ENCODE data around the gene GPI.

Gene GPI

DNA sequence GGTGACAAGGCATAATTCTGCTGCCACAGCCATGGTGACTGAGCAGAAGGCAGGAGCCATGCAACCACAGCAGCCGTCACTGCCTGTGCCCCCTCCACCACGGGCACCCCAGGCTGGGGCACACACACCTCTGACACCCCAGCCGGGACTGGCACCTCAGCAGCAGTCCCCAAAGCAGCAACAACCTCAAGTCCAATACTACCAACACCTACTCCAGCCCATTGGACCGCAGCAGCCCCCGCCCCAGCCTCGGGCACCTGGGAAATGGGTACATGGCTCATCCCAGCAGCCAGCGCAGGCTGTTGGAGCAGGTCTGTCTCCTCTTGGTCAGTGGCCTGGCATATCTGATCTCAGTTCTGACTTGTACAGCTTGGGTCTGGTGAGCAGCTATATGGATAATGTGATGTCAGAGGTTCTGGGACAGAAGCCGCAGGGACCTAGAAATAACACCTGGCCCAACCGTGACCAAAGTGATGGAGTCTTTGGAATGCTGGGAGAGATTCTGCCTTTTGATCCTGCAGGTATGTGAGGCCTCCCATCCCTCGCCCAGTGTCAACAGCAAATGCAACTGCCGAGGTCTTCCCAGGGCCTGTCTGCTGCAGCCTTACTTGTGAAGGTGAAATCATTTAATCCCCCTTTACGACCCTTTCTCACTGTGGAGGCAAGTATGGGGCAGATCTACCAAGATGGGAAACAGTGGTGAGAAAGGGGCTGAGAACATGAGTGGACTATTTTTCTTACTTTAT, 22.9 kb upstream of the GPI start:
- no peak for DNase-seq (ENCODE audit: low read depth)

DNA sequence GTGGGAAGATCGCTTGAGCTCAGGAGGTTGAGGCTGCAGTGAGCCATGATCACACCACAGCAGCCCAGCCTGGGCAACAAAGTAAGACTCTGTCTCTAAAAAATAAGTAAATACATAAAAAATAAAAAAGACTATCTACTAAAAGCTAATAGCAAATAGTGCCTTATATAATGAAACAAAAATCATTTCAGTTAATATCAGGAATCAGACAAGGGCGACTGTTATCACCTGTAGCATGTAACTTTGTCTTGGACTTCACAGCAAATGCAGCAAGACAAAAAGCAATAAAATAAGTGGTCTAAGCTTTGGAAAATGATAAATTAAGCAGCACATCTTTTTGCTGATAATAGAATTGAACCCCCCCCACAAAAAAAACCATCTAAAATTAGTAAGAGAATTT, 21.2 kb upstream of the GPI start:
- DNase-seq (ENCODE audit: low read depth), result no peak

DNA sequence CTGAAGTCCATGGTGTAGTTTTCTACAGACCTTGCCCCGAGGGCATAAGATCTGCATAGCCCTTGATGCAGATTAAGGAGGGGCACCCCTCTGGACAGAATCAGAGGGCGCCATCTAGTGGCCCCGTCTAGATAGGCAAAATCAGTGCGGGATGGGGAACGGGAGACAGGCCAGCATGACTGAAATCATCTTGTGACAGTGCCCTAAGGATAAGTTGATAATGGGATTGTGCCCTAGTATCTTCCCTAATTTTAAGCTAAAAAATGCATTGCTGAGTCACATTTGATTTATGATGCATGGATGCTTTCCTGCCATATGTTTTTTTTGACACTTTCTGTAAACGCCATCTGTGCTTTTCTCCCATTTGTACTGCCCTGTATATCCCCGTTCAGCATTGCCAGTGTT, 19.0 kb upstream of the GPI start:
- no peak for DNase-seq (ENCODE audit: low read depth)

DNA sequence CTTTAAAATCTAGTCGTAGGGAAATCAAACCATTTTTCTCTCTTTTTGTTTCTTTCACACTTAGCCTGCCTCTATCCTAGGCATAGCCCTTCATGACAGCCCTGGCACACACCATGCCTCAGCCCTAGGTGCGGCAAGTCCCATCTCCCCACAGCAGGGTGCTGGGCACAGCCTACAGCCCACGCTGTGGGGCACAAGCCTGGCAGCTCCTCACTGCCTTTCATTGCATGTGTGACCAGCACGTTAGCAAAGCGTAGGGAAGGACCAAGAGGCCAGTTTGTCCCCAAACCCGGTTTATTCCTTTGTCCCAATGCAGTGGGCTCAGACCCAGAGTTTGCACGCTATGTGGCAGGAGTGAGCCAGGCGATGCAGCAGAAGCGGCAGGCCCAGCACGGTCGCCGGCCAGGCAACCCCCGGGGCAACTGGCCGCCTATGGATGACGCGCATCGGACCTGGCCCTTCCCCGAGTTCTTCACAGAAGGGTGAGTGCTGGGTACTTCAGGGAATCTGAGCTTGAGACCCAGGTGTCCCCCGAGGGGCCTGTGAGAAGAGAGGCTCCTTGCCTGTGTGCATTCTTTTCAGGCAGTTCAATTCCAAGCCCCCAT, 17.3 kb upstream of the GPI start:
- DNase-seq (ENCODE audit: low read depth), result no peak

DNA sequence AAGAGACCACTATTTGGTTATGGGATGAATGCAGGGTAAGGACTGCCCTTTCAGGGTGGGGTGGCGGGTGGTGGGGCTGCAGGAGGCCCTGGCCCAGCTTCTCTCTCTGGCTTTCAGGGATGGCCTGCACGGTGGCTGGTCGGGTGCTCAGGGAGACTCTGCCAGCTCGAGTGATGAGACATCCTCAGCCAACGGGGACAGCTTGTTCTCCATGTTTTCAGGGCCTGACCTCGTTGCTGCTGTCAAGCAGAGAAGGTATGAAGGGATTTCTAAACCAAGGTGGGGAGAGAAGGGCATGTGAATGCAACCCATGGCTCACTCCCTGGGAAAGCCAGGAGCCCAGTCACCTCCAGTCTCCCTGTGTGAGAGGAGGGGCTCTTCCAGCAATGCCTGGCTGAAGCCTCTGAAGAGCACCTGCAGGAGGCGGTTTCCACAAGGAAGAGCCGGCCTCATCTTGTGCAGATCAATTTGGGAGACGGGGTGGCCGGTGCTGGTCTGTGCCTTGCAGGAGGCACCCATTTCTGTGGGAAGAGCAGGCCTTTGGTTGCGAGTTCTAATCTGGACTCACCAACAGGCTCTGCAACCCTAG, 16.0 kb upstream of the GPI start:
- no peak for DNase-seq (ENCODE audit: low read depth)

DNA sequence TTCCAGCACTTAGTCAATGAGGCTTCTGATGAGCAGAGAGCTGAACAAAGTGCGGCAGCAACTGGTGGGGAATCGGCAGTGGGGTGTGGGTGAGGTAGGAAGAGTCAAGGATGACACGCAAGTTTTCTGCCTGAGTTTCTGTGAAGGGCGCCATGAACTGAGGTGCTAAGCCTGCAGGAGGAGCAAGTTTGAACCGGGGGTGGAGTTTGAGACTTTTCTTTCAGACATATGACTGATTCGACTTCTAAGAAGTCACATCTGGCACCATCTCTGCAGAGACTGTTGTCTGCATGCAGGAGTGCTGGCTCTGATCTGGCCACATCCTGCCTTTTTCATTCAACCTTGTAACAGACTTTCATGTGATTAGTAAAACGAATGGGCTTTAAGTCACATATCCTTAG, 14.8 kb upstream of the GPI start:
- DNase-seq (ENCODE audit: low read depth), result no peak

DNA sequence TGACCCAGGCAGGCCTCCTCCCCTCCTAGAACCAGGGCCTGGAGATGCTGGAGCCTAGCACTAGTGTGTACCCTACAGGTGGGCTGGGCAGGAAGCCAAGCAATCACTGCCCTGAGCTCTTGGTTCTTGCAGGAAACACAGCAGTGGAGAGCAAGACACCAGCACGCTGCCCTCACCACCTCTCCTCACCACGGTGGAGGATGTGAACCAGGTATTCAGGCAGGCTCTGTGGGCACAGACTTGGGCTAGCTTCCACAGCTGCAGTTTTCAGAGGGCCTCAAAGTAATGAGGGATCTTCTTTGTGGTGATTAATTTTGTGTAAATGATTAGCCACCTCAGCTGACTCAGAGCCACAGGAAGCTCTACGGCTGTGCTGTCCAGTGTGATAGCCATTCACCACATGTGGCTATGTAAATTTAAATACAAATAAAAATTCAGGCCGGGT, 13.6 kb upstream of the GPI start:
- DNase-seq (ENCODE audit: low read depth), result no peak

DNA sequence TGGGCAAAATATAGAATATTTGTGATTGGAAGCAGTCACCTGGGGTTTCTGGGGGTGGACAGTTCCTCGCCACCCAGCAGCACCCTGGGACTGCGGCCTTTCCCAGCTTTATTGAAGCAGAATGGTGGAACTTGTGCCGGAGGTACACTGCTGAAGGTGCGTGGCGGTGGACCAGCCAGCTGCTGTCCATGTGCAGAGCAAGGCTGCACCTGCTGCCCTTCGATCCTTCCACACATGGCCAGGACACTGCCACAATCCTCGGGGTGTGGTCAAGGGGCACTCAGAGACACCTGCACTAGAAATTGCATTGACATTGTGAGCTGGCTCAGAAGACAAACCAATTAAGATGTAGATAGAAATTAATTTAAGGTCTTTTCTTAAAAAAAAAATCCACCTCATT, 11.4 kb upstream of the GPI start:
- no peak for DNase-seq (ENCODE audit: low read depth)

DNA sequence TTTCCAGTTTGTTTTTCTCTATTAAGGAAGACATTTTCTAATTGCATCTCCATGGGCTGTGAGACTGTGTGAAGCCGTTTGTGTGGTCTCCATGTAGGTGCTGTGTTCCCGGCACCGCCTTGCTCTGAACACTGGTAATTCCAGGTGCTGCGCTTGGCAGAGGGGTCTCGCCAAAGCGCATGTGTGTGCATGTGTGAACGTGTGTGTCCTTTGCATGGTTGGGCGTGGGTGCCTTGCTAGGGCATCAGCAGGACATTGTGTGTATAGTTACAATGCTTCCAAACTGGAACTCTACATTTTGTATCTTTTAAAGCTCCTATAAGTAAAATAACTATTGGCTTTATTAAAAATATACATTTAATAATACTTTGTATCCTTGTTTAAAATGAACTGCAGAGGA, 9.8 kb upstream of the GPI start:
- DNase-seq (ENCODE audit: low read depth), result no peak

DNA sequence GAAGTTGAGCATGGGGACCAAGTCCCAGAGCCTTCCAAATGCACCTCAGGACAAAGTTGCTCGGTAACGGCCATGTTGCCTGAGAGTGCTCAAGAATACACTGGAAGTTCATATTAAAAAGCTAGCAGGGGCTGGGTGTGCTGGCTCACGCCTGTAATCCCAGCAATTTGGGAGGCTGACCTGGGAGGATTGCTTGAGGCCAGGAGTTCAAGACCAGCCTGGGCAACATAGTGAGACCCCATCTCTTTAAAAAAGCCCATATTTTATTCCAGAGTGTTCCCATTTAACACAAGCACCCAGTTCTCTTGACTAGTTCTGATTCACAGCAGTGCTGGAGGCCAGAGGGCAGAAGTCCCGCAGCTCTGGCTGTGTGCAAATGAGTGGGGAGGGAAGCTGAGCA, 8.1 kb upstream of the GPI start:
- DNase-seq (ENCODE audit: low read depth), result no peak

DNA sequence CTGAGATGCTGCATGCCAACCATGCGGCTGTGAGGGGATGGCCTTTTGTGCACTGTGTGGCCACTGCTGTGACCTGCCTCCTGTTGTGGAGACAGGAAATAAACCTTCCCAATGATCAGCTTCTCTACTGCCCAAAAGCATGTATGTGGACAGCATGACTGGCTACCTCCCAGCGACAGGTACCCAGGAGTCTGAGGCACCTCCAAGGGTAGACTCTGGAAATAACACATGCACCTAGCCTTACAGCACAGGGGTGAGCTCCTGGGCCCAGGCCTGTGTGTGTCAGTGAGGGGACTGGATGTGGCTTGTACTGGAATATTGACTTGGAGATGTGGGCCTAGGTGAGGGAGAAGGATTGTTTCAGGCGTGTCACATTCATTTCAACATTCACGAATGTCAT, 7.6 kb upstream of the GPI start:
- DNase-seq (ENCODE audit: low read depth), result no peak

DNA sequence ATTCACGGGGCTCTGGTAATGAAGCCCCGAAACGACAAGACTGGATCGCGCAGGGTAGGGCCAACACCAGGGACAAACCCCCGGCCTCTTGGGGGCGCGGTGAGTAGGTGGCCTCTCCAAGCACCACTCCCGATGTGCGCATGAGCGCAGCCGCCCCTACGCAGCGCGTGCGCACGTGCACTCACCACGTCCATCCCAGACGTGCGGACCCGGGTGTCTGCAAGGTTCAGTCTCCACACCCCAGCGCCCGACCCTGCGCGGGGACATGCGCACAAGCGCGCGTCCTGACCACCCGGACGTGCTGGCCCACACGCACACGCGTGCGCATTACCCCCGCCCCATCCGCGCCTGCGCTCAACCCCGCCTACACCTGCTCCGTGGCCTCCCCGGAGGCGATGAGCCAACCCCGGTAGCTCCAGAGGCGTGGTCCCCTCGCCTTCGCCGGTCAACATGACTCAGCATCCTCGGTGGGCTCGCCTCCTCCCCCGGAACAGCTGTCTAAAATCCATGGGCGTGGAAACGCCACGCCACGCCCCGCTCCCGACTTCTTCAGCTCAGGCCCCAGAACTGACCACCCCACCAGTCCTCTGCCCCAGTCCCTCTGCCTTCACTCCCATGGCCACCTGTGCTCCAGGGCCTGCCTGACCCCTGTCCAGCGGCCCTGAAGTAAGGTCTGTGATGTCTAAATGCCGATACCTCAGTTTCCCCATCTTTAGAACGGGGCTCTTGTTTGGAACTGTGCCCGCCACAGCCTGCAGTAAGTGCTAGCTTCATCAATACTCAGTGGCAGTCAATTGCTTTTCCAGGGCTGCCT, 5.6 kb upstream of the GPI start:
- DNase-seq (ENCODE audit: low read depth), result peak; percentile 89

DNA sequence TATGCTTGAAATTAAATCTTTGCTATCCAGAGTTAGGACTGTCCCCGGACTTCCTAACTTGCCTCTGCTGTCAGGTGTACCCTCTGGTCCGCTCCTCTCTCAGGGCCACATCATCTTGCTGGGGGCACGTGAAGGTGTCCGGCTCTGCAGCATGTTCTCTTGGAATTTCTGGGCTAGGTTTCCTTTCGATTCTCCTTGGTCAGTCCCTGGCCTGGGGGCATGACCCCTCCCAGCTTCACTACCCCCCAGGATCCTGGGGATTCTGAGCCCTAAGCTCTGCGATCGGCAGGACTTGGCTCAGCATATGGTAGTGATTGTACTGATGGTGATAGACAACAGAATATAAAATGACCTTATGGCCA, 5.1 kb upstream of the GPI start:
- DNase-seq (ENCODE audit: low read depth), result no peak

DNA sequence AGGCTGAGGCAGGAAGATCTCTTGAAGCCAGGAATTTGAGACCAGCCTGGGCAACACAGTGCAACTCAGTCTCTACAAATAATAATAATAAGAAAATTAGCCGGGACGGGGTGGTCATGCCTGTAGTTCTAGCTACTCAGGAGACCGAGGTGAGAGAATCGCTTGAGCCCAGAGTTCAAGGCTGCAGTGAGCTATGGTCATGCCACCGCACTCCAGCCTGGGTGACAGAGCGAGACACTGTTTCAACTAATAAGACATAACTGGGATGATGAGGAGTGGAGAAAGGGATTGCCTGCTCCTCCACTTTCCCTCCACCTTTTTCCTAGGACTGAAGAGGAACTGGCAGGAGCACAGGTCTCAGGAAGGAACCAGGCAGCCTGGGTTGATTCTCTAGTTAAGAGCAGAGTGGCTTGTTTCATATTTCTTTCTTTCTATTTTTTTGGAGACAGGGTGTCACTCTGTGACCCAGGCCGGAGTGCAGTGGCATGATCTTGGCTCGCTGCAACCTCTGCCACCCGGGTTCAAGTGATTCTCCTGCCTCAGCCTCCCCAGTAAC, 4.6 kb upstream of the GPI start:
- DNase-seq (ENCODE audit: low read depth), result no peak

DNA sequence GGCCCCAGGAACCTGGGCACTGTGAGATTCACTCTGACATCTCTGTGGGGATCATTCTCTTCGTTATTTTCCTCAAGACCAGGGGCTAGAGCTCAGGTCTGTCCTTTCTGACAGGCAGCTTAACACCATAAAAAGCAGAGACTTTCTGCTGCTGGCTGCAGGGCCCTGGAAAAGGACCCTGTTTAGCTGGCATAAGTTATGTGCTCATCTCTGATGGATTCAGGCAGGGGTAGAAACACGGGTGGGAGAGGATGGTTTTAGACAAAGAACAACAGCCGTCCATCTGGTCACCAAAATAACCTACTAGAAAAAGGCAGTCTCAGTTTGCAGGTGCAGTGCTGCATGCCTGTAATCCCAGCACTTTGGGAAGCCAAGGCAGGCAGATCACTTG, 2.3 kb upstream of the GPI start:
- no peak for DNase-seq (ENCODE audit: low read depth)

DNA sequence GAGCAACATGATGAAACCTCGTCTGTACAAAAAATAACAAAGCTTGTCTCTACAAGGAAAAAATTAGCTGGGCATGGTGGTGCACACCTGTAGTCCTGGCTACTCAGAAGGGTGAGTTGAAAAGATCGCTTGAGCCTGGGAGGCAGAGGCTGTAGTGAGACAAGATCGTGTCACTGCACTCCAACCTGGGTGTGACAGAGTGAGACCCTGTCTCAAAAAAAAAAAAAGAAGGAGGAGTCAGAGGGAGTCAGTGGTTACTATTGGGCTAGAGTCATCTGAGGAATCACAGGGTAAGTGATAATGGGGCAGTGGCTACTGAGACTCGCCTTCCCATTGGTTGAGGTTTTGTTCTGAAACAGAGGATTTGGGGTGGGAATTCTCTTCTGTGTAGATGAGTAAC, 1.9 kb upstream of the GPI start:
- DNase-seq (ENCODE audit: low read depth), result no peak

DNA sequence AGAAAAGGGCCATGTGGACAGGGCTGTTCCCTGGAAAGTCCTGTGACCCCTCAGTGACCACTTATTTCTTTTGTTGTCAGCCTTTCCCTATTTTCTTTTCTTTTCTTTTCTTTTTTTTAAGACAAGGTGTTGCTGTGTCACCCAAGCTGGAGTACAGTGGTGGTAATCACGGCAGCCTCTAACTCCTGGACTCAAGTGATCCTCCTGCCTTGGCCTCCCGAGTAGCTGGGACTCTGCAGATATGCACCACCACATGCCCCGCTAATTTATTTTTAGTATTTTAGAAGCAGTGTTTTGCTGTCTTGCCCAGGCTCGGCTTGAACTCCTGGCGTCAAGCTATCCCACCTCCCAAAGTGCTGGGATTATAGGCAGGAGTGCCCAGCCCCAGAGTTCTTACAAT, 1.1 kb upstream of the GPI start:
- no peak for DNase-seq (ENCODE audit: low read depth)

DNA sequence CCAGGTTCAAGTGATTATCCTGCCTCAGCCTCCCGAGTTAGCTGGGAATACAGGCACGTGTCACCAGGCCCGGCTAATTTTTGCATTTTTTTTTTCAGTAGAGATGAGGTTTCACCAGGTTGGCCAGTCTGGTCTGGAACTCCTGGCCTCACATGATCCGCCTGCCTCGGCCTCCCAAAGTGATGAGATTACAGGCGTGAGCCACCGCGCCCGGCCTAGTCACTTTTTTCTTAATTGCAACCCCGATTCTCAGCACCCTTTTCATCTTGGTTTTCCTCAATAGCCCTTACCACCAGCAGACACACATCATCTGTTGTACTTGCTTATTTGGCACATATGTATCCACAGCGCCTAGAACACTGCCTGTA, 550 bp upstream of the GPI start:
- no peak for DNase-seq (ENCODE audit: low read depth)

DNA sequence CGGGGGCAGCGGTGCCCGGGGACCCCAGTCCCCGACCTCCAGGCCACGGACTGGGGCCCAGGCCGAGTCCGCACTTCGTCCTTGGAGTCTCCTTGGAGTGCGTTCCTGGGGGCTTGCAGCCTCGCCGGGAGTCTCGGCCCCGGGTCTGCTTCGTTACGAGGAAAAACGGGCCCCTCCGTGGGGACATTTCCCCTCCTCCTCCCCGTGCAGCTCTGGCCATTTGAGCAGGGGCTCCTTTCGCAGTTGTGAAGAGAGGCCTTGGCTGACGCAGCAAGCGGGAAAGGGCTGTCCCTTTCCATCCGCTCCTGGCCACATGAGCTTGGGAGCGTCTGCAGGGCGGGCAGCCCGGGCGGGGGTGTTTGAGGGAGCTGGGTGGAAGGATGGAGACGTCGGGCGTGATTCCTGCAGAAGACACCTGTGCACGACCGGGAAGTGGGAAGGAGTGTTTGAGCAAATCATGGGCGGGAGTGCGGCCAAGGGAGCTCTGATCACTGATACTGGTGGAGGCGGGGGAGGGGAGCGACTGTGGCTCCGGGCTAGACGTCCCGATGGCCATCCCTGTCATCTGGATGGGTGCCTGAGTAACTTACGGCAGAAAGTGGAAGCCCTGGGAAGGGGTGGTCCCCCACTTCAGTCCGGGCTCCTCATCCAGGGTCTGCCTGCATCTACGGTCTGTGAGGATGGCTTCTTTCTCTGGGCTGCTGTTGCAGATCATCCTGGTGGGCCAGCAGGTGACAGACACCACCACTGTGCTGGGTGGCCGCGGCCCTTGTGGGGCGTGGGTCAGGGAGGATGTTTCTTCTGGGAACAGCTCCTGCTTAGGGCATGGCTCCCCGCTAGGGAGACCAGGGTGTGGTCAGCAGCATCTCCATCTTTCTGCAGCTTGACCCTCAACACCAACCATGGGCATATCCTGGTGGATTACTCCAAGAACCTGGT, 736 bp downstream of the GPI start:
- no peak for DNase-seq (ENCODE audit: low read depth)

DNA sequence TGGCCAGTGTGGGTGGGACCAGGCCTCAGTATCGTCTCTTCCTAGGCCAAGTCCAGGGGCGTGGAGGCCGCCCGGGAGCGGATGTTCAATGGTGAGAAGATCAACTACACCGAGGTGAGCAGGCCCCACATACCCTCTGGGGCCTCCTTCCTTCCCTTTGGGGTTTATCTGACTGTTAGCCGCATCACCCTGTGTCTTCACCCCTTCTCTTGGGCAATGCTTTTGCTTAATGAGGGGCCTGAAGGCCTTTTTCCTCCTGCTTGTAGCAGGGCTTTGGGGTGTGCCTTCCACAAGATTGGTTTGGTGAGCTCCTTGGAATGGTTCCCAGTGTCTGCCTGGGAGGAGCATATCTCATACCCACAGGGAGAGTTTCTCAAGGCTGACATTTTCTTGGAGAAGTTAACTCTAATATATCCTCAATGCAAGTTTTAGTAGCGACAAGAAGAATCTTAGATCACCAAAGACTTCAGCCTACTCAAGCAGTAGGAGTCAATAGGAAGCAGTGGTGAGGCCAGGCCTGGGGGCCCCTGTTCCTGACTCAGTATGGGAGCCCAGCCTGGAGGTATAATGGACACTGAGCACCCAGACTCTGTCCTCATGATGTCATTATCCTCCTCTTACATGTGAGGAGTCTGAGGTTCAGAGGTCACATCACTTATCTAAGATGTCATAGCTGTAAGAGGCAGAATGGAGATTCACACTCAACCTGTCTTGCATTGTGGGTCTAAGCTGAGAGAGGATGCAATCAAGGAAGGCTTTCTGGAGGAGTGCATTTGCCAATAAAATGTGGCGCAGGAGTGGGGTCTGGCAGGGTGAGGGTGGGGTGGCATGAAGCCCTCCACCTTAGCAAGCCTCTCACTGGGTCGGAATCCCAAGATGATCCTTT, 2.0 kb downstream of the GPI start:
- no peak for DNase-seq (ENCODE audit: low read depth)

DNA sequence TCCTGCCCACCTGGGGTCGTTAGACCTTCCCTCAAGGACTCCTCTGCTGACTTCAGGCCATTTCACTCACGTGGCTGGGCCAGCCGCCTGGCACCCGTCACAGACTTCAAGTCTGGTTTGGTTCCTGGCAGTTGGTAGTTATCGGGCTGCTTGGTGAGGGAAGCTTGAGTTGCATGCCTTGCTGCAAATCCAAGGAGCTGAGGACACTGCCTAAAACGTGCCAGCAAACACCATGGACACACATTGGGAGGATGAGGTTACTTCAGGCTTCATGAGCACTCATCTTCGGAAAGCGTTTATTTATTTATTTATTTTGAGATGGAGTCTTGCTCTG, 2.6 kb downstream of the GPI start:
- DNase-seq (ENCODE audit: low read depth), result no peak

All from non-pigmented ciliary epithelial cell (primary cell).